H1 (cell line): ENCODE data around the gene COMMD2. TPM values are rescaled to one million over a fixed set of nuclear protein-coding genes. Genes with fewer than 3 reads are reported as not detected.

Experiments
- CTCF ChIA-PET: fragments of 300-600 bp; sonication (Branson Sonifier 250); formaldehyde crosslinking; loops from one replicate; lab custom pipeline; 2021; ENCODE audit not compliant: partially characterized antibody; lab: Charles Lee
- POLR2A ChIA-PET: fragments of 300-600 bp; sonication (Branson Sonifier 250); formaldehyde crosslinking; loops from one replicate; lab custom pipeline; 2021; ENCODE audit warnings: inconsistent platforms; ENCODE audit not compliant: partially characterized antibody; lab: Charles Lee
- DNase-seq, 2 experiments: peaks; one replicate each; pipeline versions ENCODE4 v3.0.0 to v3.0.0-alpha.2; 2010 to 2022; ENCODE audit warnings: low spot score in 2 of 2, low read depth in 1 of 2, mixed read lengths in 1 of 2
- FAIRE-seq: peaks from 2 replicates; lab custom pipeline; 2011; peaks lifted over from hg19 to GRCh38; lab: Jason Lieb, UNC
- H2AFZ ChIP-seq: 2 replicates; pipeline ENCODE4 v1.8.1; 2012; ENCODE audit warnings: low read length, inconsistent platforms
- H2AK5ac ChIP-seq: 2 replicates; pipeline ENCODE4 v1.6.1; 2013; ENCODE audit warnings: low read depth, low read length
- H2BK120ac ChIP-seq: replicated peaks from 2 replicates; pipeline ENCODE3; 2013; ENCODE audit warnings: low read depth, low read length, inconsistent platforms
- H2BK12ac ChIP-seq: 2 replicates; pipeline ENCODE4 v1.6.1; 2013; ENCODE audit warnings: low read depth, low read length
- H2BK15ac ChIP-seq: 2 replicates; pipeline ENCODE4 v1.6.1; 2013; ENCODE audit warnings: low read length
- H2BK20ac ChIP-seq: 2 replicates; pipeline ENCODE4 v1.6.1; 2013; ENCODE audit warnings: low read length
- H2BK5ac ChIP-seq: 2 replicates; pipeline ENCODE4 v1.6.1; 2013; ENCODE audit warnings: low read depth, low read length
- H3K14ac ChIP-seq: 2 replicates; pipeline ENCODE4 v1.6.1; 2013; ENCODE audit warnings: inconsistent platforms; ENCODE audit not compliant: insufficient read length
- H3K18ac ChIP-seq: 2 replicates; pipeline ENCODE4 v1.6.1; 2013; ENCODE audit warnings: low read length; ENCODE audit errors: extremely low read depth
- H3K23ac ChIP-seq: 2 replicates; pipeline ENCODE4 v1.6.1; 2013; ENCODE audit warnings: inconsistent platforms; ENCODE audit not compliant: insufficient read length
- H3K23me2 ChIP-seq: 2 replicates; pipeline ENCODE4 v1.6.1; 2013; ENCODE audit warnings: low read depth, low read length
- H3K27ac ChIP-seq: 2 replicates; pipeline ENCODE4 v1.6.1; 2011; ENCODE audit warnings: low read depth, low read length, inconsistent platforms
- H3K27me3 ChIP-seq, 4 experiments: replicated peaks in 1 of 4; 1 replicate in 1 of 4; 2 replicates in 3 of 4; pipeline versions ENCODE4 v1.6.1 to v1.8.1; 2011 to 2013; ENCODE audit warnings: low read length in 3 of 4, mild to moderate bottlenecking in 3 of 4, inconsistent platforms in 2 of 4, mixed read lengths in 2 of 4, moderate library complexity in 1 of 4; ENCODE audit not compliant: control insufficient read depth in 3 of 4, insufficient read depth in 3 of 4; ENCODE audit errors: extremely low read depth in 1 of 4
- H3K36me3 ChIP-seq, 4 experiments: 2 replicates each; pipeline versions ENCODE4 v1.6.1 to v1.8.1; 2011 to 2013; ENCODE audit warnings: mild to moderate bottlenecking in 4 of 4, low read length in 3 of 4, moderate library complexity in 2 of 4, control low read depth in 1 of 4, inconsistent platforms in 1 of 4; ENCODE audit not compliant: insufficient read depth in 4 of 4, control insufficient read depth in 2 of 4
- H3K4ac ChIP-seq: replicated peaks from 2 replicates; pipeline ENCODE3; 2013; ENCODE audit warnings: low read length, low read depth, mixed read lengths, inconsistent platforms; ENCODE audit not compliant: insufficient read length
- H3K4me1 ChIP-seq, 4 experiments: replicated peaks in 1 of 4; 1 replicate in 1 of 4; 2 replicates in 3 of 4; pipeline versions ENCODE4 v1.6.1 to v1.8.1; 2011 to 2013; ENCODE audit warnings: low read length in 3 of 4, inconsistent platforms in 2 of 4, mixed read lengths in 1 of 4; ENCODE audit not compliant: insufficient read depth in 4 of 4, control insufficient read depth in 3 of 4
- H3K4me2 ChIP-seq, 2 experiments: 2 replicates each; pipeline versions ENCODE4 v1.6.1 to v1.8.1; 2011 to 2013; ENCODE audit warnings: low read depth in 2 of 2, low read length in 2 of 2, control low read depth in 1 of 2, inconsistent platforms in 1 of 2, mild to moderate bottlenecking in 1 of 2; ENCODE audit not compliant: insufficient read depth in 1 of 2
- H3K4me3 ChIP-seq, 4 experiments: fragments of 200-600, 300-600 bp in 1 of 4; sonication (generic), shearing (Covaris generic), sonication (Bioruptor Twin) in 1 of 4; 2 replicates each; pipeline versions ENCODE4 v1.5.1 to v1.8.1; 2011 to 2016; ENCODE audit warnings: low read length in 4 of 4, low read depth in 3 of 4, control low read depth in 2 of 4, inconsistent platforms in 2 of 4, mild to moderate bottlenecking in 2 of 4, mixed read lengths in 1 of 4, moderate library complexity in 1 of 4; ENCODE audit not compliant: insufficient read depth in 2 of 4; ENCODE audit errors: extremely low read depth in 1 of 4
- H3K56ac ChIP-seq: replicated peaks from 2 replicates; pipeline ENCODE3; 2013; ENCODE audit warnings: low read depth, mild to moderate bottlenecking, mixed read lengths, low read length, inconsistent platforms; ENCODE audit not compliant: insufficient read length
- H3K79me1 ChIP-seq: 2 replicates; pipeline ENCODE4 v1.6.1; 2013; ENCODE audit warnings: low read depth, low read length, control low read depth
- H3K79me2 ChIP-seq, 2 experiments: 2 replicates each; pipeline versions ENCODE4 v1.6.1 to v1.8.1; 2012 to 2013; ENCODE audit warnings: low read length in 2 of 2, mild to moderate bottlenecking in 2 of 2, inconsistent platforms in 1 of 2; ENCODE audit not compliant: insufficient read depth in 2 of 2, control insufficient read depth in 1 of 2
- H3K9ac ChIP-seq, 4 experiments: replicated peaks in 1 of 4; 1 replicate in 1 of 4; 2 replicates in 3 of 4; pipeline versions ENCODE4 v1.6.1 to v1.8.1; 2011 to 2013; ENCODE audit warnings: low read depth in 3 of 4, low read length in 3 of 4, control low read depth in 2 of 4, mild to moderate bottlenecking in 2 of 4, moderate library complexity in 2 of 4, inconsistent platforms in 1 of 4; ENCODE audit errors: extremely low read depth in 1 of 4
- H3K9me3 ChIP-seq, 2 experiments: 2 replicates each; pipeline versions ENCODE4 v1.6.1 to v1.8.1; 2012 to 2013; ENCODE audit warnings: mild to moderate bottlenecking in 2 of 2, moderate library complexity in 2 of 2, control low read depth in 1 of 2, inconsistent platforms in 1 of 2, low read depth in 1 of 2, low read length in 1 of 2, mixed read lengths in 1 of 2; ENCODE audit not compliant: insufficient read depth in 2 of 2
- H4K20me1 ChIP-seq, 2 experiments: replicated peaks in 1 of 2; 2 replicates each; pipeline versions ENCODE3 to v1.8.1; 2011 to 2013; ENCODE audit warnings: inconsistent platforms in 2 of 2, low read length in 2 of 2, mild to moderate bottlenecking in 1 of 2; ENCODE audit not compliant: insufficient read depth in 2 of 2, control insufficient read depth in 1 of 2
- H4K5ac ChIP-seq: 2 replicates; pipeline ENCODE4 v1.6.1; 2013; ENCODE audit warnings: low read length, low read depth, mixed read lengths, inconsistent platforms; ENCODE audit not compliant: insufficient read length
- H4K8ac ChIP-seq: 2 replicates; pipeline ENCODE4 v1.8.0; 2013; ENCODE audit warnings: mild to moderate bottlenecking, moderate library complexity, low read length, inconsistent platforms; ENCODE audit not compliant: insufficient read depth; ENCODE audit errors: extremely low read depth
- H4K91ac ChIP-seq: replicated peaks from 2 replicates; pipeline ENCODE3; 2013; ENCODE audit warnings: low read length, mixed read lengths, inconsistent platforms; ENCODE audit not compliant: insufficient read length
- ASH2L ChIP-seq: fragments of 200-600, 300-600 bp; sonication (generic); IDR thresholded peaks from one replicate; pipeline ENCODE4 v1.7.1; 2017; ENCODE audit warnings: low read length
- ATF3 ChIP-seq: IDR thresholded peaks from 2 replicates; pipeline ENCODE4 v1.6.1; 2011; ENCODE audit warnings: low read depth, mild to moderate bottlenecking, low read length; ENCODE audit not compliant: insufficient read depth
- BRCA1 ChIP-seq: IDR thresholded peaks from 2 replicates; pipeline ENCODE4 v1.6.1; 2012; ENCODE audit warnings: low read depth, low read length, improper control_type of control experiment
- EGR1 ChIP-seq: IDR thresholded peaks from 2 replicates; pipeline ENCODE4 v1.6.1; 2011; ENCODE audit warnings: low read depth, low read length, borderline replicate concordance
- HDAC6 ChIP-seq: IDR thresholded peaks from one replicate; pipeline ENCODE4 v1.7.1; 2012; ENCODE audit warnings: low read depth, mild to moderate bottlenecking, inconsistent platforms, low read length, moderate library complexity
- POU5F1 ChIP-seq: IDR thresholded peaks from 2 replicates; pipeline ENCODE4 v1.6.1; 2011; ENCODE audit warnings: low read depth, mild to moderate bottlenecking, low read length, moderate library complexity
- RBBP5 ChIP-seq: IDR thresholded peaks from 2 replicates; pipeline ENCODE4 v1.7.1; 2012; ENCODE audit warnings: low read depth, mild to moderate bottlenecking, inconsistent platforms, low read length, moderate library complexity, borderline replicate concordance
- RNF2 ChIP-seq: fragments of 200-900, 300-1000 bp; sonication (generic); IDR thresholded peaks from 2 replicates; pipeline ENCODE4 v1.7.1; 2016; ENCODE audit warnings: borderline replicate concordance, low read depth, mild to moderate bottlenecking, antibody characterized with exemption, low read length; ENCODE audit not compliant: poor library complexity, severe bottlenecking; ENCODE audit errors: missing control alignments
- SP2 ChIP-seq: IDR thresholded peaks from 2 replicates; pipeline ENCODE4 v1.6.1; 2012; ENCODE audit warnings: mild to moderate bottlenecking, low read length, inconsistent platforms
- SRF ChIP-seq: IDR thresholded peaks from 2 replicates; pipeline ENCODE4 v1.6.1; 2011; ENCODE audit warnings: mild to moderate bottlenecking, low read depth, low read length, moderate library complexity
- SUZ12 ChIP-seq: fragments of 200-600 bp; sonication (generic); IDR thresholded peaks from 2 replicates; pipeline ENCODE4 v1.6.1; 2012; ENCODE audit warnings: mild to moderate bottlenecking, inconsistent platforms, low read length, moderate library complexity, mixed read lengths
- TAF1 ChIP-seq: IDR thresholded peaks from 2 replicates; pipeline ENCODE4 v1.6.1; 2011; ENCODE audit warnings: mild to moderate bottlenecking, low read depth, low read length
- TAF7 ChIP-seq: optimal IDR thresholded peaks from 2 replicates; pipeline ENCODE3; 2011; ENCODE audit warnings: low read depth, mild to moderate bottlenecking, inconsistent platforms, low read length, moderate library complexity, borderline replicate concordance
- TCF12 ChIP-seq: IDR thresholded peaks from 2 replicates; pipeline ENCODE4 v1.6.1; 2011; ENCODE audit warnings: low read depth, mild to moderate bottlenecking, low read length
- WGBS, 2 experiments: shearing (Covaris generic) in 1 of 2; methylation state at CpG; one replicate each; pipeline versions ENCODE4 v1.1.6 to v1.1.7; 2013 to 2015; ENCODE audit warnings: low lambda C conversion rate in 2 of 2, mixed read lengths in 2 of 2, inconsistent platforms in 1 of 2, low coverage in 1 of 2, missing lambda C conversion rate in 1 of 2; ENCODE audit not compliant: insufficient replicate concordance in 2 of 2, insufficient coverage in 1 of 2, insufficient read length in 1 of 2; ENCODE audit errors: extremely low coverage in 1 of 2, missing lambda C conversion rate in 1 of 2; 5-methylcytosine and 5-hydroxymethylcytosine counted together
- polyA plus RNA-seq, 7 experiments: library from polyadenylated mRNA; depleted of rRNA in 3 of 7; stranded (reverse) in 5 of 7; unstranded in 2 of 7; fragments of >200 nt in 5 of 7; fragments of 200-250 nt in 2 of 7; gene quantifications; 1 replicate in 5 of 7; 2 replicates in 1 of 7; 4 replicates in 1 of 7; pipeline versions ENCODE4 v1.2.1 to v1.2.3, GENCODE V29; 2011 to 2013; ENCODE audit warnings: missing spikeins in 2 of 7, mixed read lengths in 2 of 7
- total RNA-seq: library from RNA; stranded (reverse); fragmentation: NEBNext Ultra II Directional; extraction: Animal tissue kit (Norgen Biotek cat#: 25700); gene quantifications from 2 replicates; pipeline ENCODE4 v1.2.1, GENCODE V29; 2021

COMMD2 gene
- total and polyA plus RNA-seq, 2 of the 8 experiments (the other 6 are each of a cell fraction or from before 2014, with no cell fraction given), result 20.2 to 57.2 TPM

GRCh38 chr3:149716984-149717383 lies 35.3 kb downstream of the COMMD2 start:
- Histone ChIP-seq H3K4me1 (no peaks in the 10 kb centered on the region; a peak in 1 of 7 replicates), H3K79me2 (no peaks in the 10 kb centered on the region), H4K5ac (no peak overlapping the region), H3K27ac (no peak overlapping the region), H2BK12ac (no peak overlapping the region), H4K20me1 (no peaks in the 10 kb centered on the region), H3K4me2 (no peak overlapping the region), H2AFZ (no peak overlapping the region), H3K14ac (no peak overlapping the region), H2BK120ac (no peak overlapping the region), H3K36me3 (no peaks in the 10 kb centered on the region), H3K23ac (no peak overlapping the region), H3K23me2 (no peaks in the 10 kb centered on the region), H3K18ac (no peak overlapping the region), H3K4me3 (no peak overlapping the region), H3K9me3 (peaks cover 0 to 15% of the 10 kb centered on the region in 2 experiments; a peak in 2 of 4 replicates), H2AK5ac (no peak overlapping the region), H2BK5ac (no peak overlapping the region), H3K56ac (no peak overlapping the region), H2BK20ac (no peak overlapping the region), H3K79me1 (no peaks in the 10 kb centered on the region), H2BK15ac (no peak overlapping the region), H4K91ac (no peak overlapping the region), H3K4ac (no peak overlapping the region), H3K27me3 (no peaks in the 10 kb centered on the region)
- POLR2A ChIA-PET, result interaction anchor here (1.0 to 1.4 kb wide), 3 partner anchors 58 to 153 kb away, joined by 3 to 4 read pairs (median 3); no protein-coding TSS in a partner anchor
- no peak for DNase-seq
- WGBS, 2 experiments, result 89% methylated on average over 6 of the region's 6 CpGs; no CpG with 5 or more reads in 1 of the 2 experiments
- CTCF ChIA-PET, result interaction anchor here (0.6 to 7.9 kb wide), 54 partner anchors 9 to 761 kb away, joined by 3 to 72 read pairs (median 4); partner anchors contain the start of gene COMMD2
- no peak for FAIRE-seq
- TF ChIP-seq TAF1 (no peak), SP2 (no peak), ATF3 (no peak), TCF12 (no peak), SUZ12 (no peak), ASH2L (no peak), TAF7 (no peak), SRF (no peak), RNF2 (no peak), RBBP5 (no peak), HDAC6 (no peak), EGR1 (no peak), POU5F1 (no peak), BRCA1 (no peak)
- TF ChIP-seq, all 59 proteins: peak for 0
- Histone ChIP-seq H3K9ac (no peak overlapping the region), H4K8ac (no peak overlapping the region)
